Parathyroid adenoma (tissue), 2 donors: Measurements from ENCODE around the gene SEZ6L2.

Experiments
- H2AFZ ChIP-seq: fragments of 300-600 bp; sonication (generic); one replicate; pipeline ENCODE4 v1.7.0; 2017; ENCODE audit warnings: antibody characterized with exemption, mild to moderate bottlenecking
- H3K27ac ChIP-seq: fragments of 300-600 bp; sonication (generic); one replicate; pipeline ENCODE4 v1.7.0; 2017
- H3K27me3 ChIP-seq: fragments of 300-600 bp; sonication (generic); one replicate; pipeline ENCODE4 v1.7.0; 2017; ENCODE audit warnings: low read length; ENCODE audit not compliant: control insufficient read depth, insufficient read depth
- H3K36me3 ChIP-seq: fragments of 300-600 bp; sonication (generic); one replicate; pipeline ENCODE4 v1.7.0; 2017; ENCODE audit warnings: low read length; ENCODE audit not compliant: control insufficient read depth, insufficient read depth
- H3K4me1 ChIP-seq: fragments of 300-600 bp; sonication (generic); one replicate; pipeline ENCODE4 v1.7.0; 2017; ENCODE audit warnings: control low read depth
- H3K4me2 ChIP-seq: fragments of 300-600 bp; sonication (generic); one replicate; pipeline ENCODE4 v1.7.0; 2017; ENCODE audit warnings: low read length
- H3K4me3 ChIP-seq: fragments of 300-600 bp; sonication (generic); one replicate; pipeline ENCODE4 v1.7.0; 2017; ENCODE audit warnings: low read depth, low read length
- H3K79me2 ChIP-seq: fragments of 300-600 bp; sonication (generic); one replicate; pipeline ENCODE4 v1.7.0; 2017; ENCODE audit warnings: control low read depth
- H3K9ac ChIP-seq: fragments of 300-600 bp; sonication (generic); one replicate; pipeline ENCODE4 v1.7.0; 2017; ENCODE audit warnings: mild to moderate bottlenecking
- H3K9me3 ChIP-seq: fragments of 300-600 bp; sonication (generic); one replicate; pipeline ENCODE4 v1.7.0; 2017; ENCODE audit warnings: low read length; ENCODE audit not compliant: control insufficient read depth
- CTCF ChIP-seq: fragments of 300-600 bp; sonication (generic); IDR thresholded peaks from one replicate; pipeline ENCODE4 v1.7.0; 2017; ENCODE audit warnings: antibody characterized with exemption, mild to moderate bottlenecking
- donor health status: primary hyperparathyroidism.

SEZ6L2 gene

DNA sequence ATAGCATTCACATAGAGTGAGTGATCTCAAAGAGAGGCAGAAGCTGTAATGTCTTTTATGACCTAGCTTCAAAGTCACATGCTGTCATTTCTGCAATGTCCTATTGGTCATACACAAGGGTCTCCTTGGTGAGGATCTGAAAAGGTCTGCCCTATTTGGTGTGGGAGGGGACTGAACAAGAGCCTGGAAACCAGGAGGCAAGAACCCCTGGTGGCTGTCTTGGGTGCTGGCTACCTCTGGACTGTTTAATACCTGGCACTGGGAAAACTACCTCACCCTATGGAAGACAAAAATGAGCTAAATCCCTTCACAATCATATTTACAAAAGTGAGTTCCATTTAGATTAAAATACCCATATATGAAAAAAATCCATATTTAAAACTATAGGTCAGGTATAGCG is 17.6 kb upstream of the SEZ6L2 start:
- no peak overlapping the region for H3K9ac ChIP-seq
- H3K4me1 ChIP-seq = peaks cover 3% of the 10 kb centered on the region
- H2AFZ ChIP-seq = no peak overlapping the region
- H3K9me3 ChIP-seq = no peaks in the 10 kb centered on the region
- no peak for TF ChIP-seq CTCF
- H3K79me2 ChIP-seq = no peaks in the 10 kb centered on the region
- no peak overlapping the region for H3K4me3 ChIP-seq
- no peaks in the 10 kb centered on the region for H3K36me3 ChIP-seq
- no peaks in the 10 kb centered on the region for H3K27me3 ChIP-seq
- no peak overlapping the region for H3K4me2 ChIP-seq
- H3K27ac ChIP-seq = no peak overlapping the region

DNA sequence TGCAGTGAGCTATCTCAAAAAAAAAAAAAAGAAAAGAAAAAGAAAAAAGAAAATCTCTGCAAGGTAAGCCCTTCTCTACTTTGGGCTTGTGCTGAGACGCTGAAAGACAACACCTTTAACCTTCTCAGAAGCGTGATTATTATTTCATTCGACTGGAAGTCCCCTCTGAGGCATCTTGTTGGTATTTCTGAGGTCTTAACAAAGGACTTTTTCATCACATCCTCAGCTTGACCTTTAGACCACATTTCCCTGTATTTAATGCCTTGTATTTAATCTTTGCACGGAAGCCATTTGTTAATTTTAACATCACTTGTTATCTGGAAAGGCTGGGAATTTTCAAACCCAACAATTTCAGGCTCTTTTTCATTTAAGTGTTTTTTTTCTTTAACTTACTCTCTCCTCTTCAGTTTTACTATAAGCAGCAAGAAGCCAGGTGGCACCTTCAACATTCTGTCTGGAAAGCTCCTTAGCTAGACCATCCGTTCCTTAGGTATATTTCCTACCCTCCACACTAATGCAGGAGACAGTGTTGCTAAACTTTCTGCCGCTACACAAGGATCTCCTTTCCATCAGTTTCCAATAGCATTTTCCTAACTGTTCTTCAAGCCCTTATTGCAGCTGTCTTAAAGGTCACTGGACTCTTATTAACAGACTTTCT is 16.4 kb upstream of the SEZ6L2 start:
- Histone ChIP-seq H3K36me3 (no peaks in the 10 kb centered on the region), H3K27me3 (no peaks in the 10 kb centered on the region), H3K9me3 (no peaks in the 10 kb centered on the region), H2AFZ (no peak overlapping the region), H3K4me1 (peaks cover 4% of the 10 kb centered on the region), H3K79me2 (no peaks in the 10 kb centered on the region), H3K4me2 (no peak overlapping the region), H3K4me3 (no peak overlapping the region), H3K27ac (no peak overlapping the region), H3K9ac (no peak overlapping the region)
- no peak for TF ChIP-seq CTCF

DNA sequence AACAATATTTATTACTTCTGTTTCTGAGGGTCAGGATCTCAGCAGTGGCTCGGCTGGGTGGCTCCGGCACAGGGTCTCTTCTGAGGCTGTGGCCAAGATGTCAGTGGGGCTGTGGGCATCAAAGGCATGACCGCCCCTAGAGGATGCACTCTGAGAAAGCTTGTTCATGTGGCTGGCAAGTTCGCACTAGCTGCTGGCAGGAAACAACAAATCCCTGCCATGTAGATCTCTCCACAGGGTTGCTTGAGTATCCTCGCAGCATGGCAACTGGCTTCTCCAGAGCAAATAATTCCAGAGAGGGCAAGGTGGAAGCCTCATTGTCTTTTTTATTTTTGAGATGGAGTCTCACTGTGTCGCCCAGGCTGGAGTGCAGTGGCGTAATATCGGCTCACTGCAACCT is 14.2 kb upstream of the SEZ6L2 start:
- Histone ChIP-seq H3K79me2 (no peaks in the 10 kb centered on the region), H3K9me3 (no peaks in the 10 kb centered on the region), H3K27me3 (no peaks in the 10 kb centered on the region), H3K36me3 (no peaks in the 10 kb centered on the region), H3K4me1 (peaks cover 4% of the 10 kb centered on the region), H3K4me2 (no peak overlapping the region), H2AFZ (no peak overlapping the region), H3K9ac (no peak overlapping the region), H3K27ac (no peak overlapping the region), H3K4me3 (no peak overlapping the region)
- no peak for TF ChIP-seq CTCF

DNA sequence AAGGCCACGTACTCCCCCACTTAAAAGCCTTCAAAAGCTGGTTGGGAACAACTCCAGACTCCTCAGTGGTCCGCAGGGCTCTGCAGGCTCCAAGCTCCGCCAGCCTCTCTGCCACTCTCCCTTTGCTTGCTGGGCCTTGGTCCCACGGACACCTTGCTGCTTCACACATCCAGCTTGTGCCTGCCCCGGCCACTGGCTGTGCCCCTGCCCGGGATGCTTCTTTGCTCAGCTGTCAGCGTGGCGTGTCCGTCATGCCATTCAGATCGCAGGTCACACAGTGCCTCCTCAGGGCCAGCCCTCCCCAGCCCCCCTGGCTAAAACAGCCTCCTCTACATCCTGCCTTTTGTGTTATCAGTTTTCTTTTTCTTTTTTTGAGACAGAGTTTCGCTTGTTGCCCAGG is 12.7 kb upstream of the SEZ6L2 start:
- Histone ChIP-seq H3K79me2 (no peaks in the 10 kb centered on the region), H3K9ac (no peak overlapping the region), H3K9me3 (no peaks in the 10 kb centered on the region), H2AFZ (no peak overlapping the region), H3K27me3 (no peaks in the 10 kb centered on the region), H3K36me3 (no peaks in the 10 kb centered on the region), H3K4me1 (peaks cover 4% of the 10 kb centered on the region), H3K4me3 (no peak overlapping the region), H3K27ac (no peak overlapping the region), H3K4me2 (no peak overlapping the region)
- TF ChIP-seq CTCF = no peak

DNA sequence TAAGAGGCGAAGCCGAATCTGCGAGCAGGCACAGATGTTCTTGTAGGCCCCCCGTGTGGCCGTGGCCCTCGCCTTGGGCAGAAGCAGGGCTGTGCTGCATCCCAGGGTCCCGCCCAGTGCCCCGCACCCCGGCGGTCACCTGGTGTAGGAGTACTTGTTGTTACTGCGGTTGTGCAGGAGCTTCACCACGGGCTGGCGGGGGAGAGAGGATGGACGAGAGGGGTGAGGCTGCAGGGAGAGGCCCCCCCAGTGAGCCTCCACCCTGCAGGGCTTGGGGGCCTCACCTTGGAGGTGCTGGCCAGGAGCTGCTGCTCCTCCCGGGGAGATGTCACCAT is 12.3 kb upstream of the SEZ6L2 start:
- H3K27ac ChIP-seq = no peak overlapping the region
- H3K27me3 ChIP-seq = no peaks in the 10 kb centered on the region
- H3K9ac ChIP-seq = no peak overlapping the region
- no peaks in the 10 kb centered on the region for H3K79me2 ChIP-seq
- no peak for TF ChIP-seq CTCF
- no peak overlapping the region for H3K4me3 ChIP-seq
- no peaks in the 10 kb centered on the region for H3K9me3 ChIP-seq
- no peaks in the 10 kb centered on the region for H3K36me3 ChIP-seq
- no peak overlapping the region for H3K4me2 ChIP-seq
- peaks cover 4% of the 10 kb centered on the region for H3K4me1 ChIP-seq
- no peak overlapping the region for H2AFZ ChIP-seq
